ENCODE measurements around the gene RAP2B. TPM values are rescaled to one million over a fixed set of nuclear protein-coding genes. Genes with fewer than 3 reads are reported as not detected.

Gene RAP2B
- polyA plus RNA-seq, 1 of the 3 experiments (the other 2 are of a cell fraction): 7.3 TPM

- H4K20me1 ChIP-seq (ENCODE audit: insufficient read depth): no peaks in the 10 kb centered on the region
- H3K9ac ChIP-seq: peak overlapping the region; percentile 26; the same call in 1 of the 2 replicates
- H3K4me3 ChIP-seq (ENCODE audit: low read depth in 2 of 2, low read length in 1 of 2): no peak overlapping the region; a peak in 1 of 4 replicates
- H3K9me2 ChIP-seq: no peaks in the 10 kb centered on the region
- no peaks in the 10 kb centered on the region for H3K79me2 ChIP-seq (ENCODE audit: insufficient read depth)
- 33% methylated on average over 1 of the region's 1 CpG for WGBS (ENCODE audit: low lambda C conversion rate)
- TF ChIP-seq JUND (IDR thresholded peaks at IDR 0.05) (peak; percentile 83), CHD2 (IDR thresholded peaks at IDR 0.05; ENCODE audit: low read length, partially characterized antibody) (no peak), FOXM1 (IDR thresholded peaks at IDR 0.05; ENCODE audit: low read depth) (no peak), RXRA (IDR thresholded peaks at IDR 0.05; ENCODE audit: borderline replicate concordance, low read depth) (no peak), TCF12 (IDR thresholded peaks at IDR 0.05) (peak; percentile 55), YY1 (IDR thresholded peaks at IDR 0.05; ENCODE audit: low read depth) (no peak), CTCF (IDR thresholded peaks at IDR 0.05) (no peak), NFIC (IDR thresholded peaks at IDR 0.05; ENCODE audit: borderline replicate concordance) (peak; percentile 21; the same call in 1 of the 2 replicates), SIN3A (IDR thresholded peaks at IDR 0.05; ENCODE audit: borderline replicate concordance, low read depth, low read length) (no peak), TEAD4 (IDR thresholded peaks at IDR 0.05; ENCODE audit: borderline replicate concordance, insufficient read depth) (0 out of 2 replicates have a peak, but pooled peaks have one; percentile 39), NRF1 (IDR thresholded peaks at IDR 0.05; ENCODE audit: low read depth, low read length) (no peak), PBX3 (IDR thresholded peaks at IDR 0.05) (0 out of 2 replicates have a peak, but pooled peaks have one; percentile 37), GABPA (IDR thresholded peaks at IDR 0.05; ENCODE audit: low read depth) (no peak), IRF3 (IDR thresholded peaks at IDR 0.05; ENCODE audit: low read depth, low read length) (no peak), GATA2 (CRISPR knock-in tag; IDR thresholded peaks at IDR 0.05) (no peak), FOSL2 (IDR thresholded peaks at IDR 0.05; ENCODE audit: borderline replicate concordance, low read depth) (peak; percentile 77), EP300 (IDR thresholded peaks at IDR 0.05; ENCODE audit: borderline replicate concordance in 1 of 2, low read depth in 1 of 2, low read length in 1 of 2) (peak in 1 of 2 experiments; percentile 52; a peak in 1 of 4 replicates), ELF1 (IDR thresholded peaks at IDR 0.05) (no peak; the same call in 1 of the 2 replicates)
- TF ChIP-seq, protein P1, sequence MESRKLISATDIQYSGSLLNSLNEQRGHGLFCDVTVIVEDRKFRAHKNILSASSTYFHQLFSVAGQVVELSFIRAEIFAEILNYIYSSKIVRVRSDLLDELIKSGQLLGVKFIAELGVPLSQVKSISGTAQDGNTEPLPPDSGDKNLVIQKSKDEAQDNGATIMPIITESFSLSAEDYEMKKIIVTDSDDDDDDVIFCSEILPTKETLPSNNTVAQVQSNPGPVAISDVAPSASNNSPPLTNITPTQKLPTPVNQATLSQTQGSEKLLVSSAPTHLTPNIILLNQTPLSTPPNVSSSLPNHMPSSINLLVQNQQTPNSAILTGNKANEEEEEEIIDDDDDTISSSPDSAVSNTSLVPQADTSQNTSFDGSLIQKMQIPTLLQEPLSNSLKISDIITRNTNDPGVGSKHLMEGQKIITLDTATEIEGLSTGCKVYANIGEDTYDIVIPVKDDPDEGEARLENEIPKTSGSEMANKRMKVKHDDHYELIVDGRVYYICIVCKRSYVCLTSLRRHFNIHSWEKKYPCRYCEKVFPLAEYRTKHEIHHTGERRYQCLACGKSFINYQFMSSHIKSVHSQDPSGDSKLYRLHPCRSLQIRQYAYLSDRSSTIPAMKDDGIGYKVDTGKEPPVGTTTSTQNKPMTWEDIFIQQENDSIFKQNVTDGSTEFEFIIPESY (IDR thresholded peaks at IDR 0.05; ENCODE audit: borderline replicate concordance, low read depth): no peak
- TF ChIP-seq, protein P2, sequence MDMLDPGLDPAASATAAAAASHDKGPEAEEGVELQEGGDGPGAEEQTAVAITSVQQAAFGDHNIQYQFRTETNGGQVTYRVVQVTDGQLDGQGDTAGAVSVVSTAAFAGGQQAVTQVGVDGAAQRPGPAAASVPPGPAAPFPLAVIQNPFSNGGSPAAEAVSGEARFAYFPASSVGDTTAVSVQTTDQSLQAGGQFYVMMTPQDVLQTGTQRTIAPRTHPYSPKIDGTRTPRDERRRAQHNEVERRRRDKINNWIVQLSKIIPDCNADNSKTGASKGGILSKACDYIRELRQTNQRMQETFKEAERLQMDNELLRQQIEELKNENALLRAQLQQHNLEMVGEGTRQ (IDR thresholded peaks at IDR 0.05; ENCODE audit: borderline replicate concordance, low read depth, low read length): no peak
- H2AFZ ChIP-seq (ENCODE audit: low read depth): peak overlapping the region; percentile 76
- H3K4me1 ChIP-seq (ENCODE audit: control insufficient read depth in 1 of 2, insufficient read depth in 2 of 2, low read depth in 1 of 2, low read length in 1 of 2): peaks cover 0 to 28% of the 10 kb centered on the region in 2 experiments; a peak in 3 of 4 replicates
- peaks cover 40% of the 10 kb centered on the region for H3F3A ChIP-seq (replicated peaks; ENCODE audit: insufficient read depth)
- peak overlapping the region; percentile 70 to 95; a peak in 3 of 4 replicates for H3K27ac ChIP-seq (ENCODE audit: low read depth in 2 of 2, low read length in 1 of 2)
- peak overlapping the region; percentile 46; the same call in 1 of the 2 replicates for H3K4me2 ChIP-seq
- H3K27me3 ChIP-seq (ENCODE audit: insufficient read depth): no peaks in the 10 kb centered on the region
- no peaks in the 10 kb centered on the region for H3K9me3 ChIP-seq
- CTCF ChIA-PET: interaction anchor here (0.6 kb wide), 1 partner anchor 173 kb away, joined by 4 read pairs; no protein-coding TSS in a partner anchor
- H3K36me3 ChIP-seq (replicated peaks in 1 of 2; ENCODE audit: control insufficient read depth in 1 of 2, insufficient read depth in 2 of 2, low read length in 1 of 2): no peaks in the 10 kb centered on the region
- no peak for DNase-seq
- POLR2A ChIA-PET: no interaction called here
Observed at GRCh38 chr3:153144779-153145178, 17.2 kb upstream of the RAP2B start.

Data from SK-N-SH (cell line).